HG02610 (cell line): ENCODE results near the gene DDIT3.
A peak's percentile ranks its signal among the peaks of the same experiment; 100 is the strongest.

ENCODE experiments used
- ATAC-seq: cut with Tn5 transposase; IDR thresholded peaks from one replicate; pipeline ENCODE4 v1.9.1; 2021; ENCODE audit warnings: mild to moderate bottlenecking, moderate library complexity; ENCODE audit not compliant: unreplicated experiment

DDIT3 gene

DNA sequence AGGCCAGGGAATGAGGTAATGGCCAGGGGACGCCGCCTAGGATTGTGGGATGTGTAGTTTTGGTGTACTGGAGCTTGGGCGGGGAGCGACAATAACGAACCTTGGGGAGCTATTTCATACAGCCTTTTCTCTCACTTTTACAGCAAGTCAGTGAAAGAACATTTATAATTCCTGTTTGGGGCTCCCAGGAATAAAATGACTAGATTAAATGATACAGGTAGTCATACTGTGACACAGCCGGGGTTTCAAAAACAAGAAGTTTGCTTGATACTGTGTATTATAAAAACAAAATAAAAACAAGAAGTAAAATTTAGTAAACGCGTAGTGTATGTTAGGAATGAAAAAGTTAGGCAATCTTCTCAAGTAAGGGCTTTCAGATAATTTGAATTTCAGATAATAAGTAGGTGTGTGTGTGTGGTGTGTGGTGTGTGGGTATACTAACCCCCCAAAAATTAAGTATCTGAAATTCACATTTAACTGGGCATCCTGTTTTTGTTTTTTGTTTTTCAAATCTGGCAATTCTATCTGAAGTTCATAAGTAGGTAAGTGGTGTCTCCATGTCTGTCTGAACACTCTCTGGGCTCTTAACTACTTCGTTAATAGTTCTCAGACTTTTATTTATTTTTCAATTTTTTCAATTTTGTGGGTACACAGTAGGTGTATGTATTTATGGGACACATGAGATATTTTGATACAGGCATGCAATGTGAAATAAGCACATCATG is 27.1 kb upstream of the DDIT3 start:
- ATAC-seq: no peak

DNA sequence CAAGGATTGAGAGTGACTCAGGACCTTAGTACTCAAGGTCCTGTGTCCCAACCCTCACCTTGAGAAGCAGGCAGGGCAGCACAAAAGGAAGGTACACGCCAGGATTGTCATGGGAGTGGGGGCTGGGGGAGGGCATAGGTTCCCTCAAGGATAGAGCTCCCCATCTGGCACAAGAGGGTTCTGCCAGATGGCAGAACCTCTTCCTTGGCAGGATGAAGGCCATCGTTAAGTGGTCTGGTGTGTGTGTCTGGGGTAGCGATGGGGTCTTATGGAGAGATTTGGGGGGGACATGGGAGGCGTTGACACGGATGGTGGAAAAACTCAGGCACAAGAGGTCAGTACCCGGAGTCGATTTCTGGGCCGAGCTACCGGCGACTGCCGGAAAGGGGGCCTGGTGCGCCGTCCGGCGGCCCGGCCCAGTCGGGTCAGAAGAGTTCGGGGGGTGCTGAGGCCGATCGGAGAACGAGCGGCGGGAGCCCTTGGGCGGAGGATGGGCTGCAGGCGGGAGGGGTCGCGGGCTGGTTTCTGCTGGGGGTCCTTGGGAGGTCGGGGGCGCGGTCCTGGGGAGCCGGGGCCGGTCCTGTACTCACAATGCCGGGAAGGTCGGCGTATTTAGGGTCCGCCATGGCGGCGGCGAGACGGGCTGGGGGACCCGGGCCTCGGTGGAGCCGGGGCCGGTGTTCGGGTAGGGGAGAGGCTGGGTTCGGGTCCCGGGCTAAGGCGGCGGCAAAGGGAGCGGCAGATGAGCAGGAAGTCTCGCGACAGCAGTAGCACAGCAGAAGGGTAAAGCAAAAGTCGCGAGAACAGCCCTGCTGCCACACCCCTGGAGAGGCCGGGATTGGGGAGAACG is 26.3 kb upstream of the DDIT3 start, which contains the start of gene DCTN2:
DCTN2 (minus strand) TSS at position 755 of the 850 bp plus-strand sequence; CDS start at position 626, 129 bp downstream.
- peak; percentile 97 for ATAC-seq

DNA sequence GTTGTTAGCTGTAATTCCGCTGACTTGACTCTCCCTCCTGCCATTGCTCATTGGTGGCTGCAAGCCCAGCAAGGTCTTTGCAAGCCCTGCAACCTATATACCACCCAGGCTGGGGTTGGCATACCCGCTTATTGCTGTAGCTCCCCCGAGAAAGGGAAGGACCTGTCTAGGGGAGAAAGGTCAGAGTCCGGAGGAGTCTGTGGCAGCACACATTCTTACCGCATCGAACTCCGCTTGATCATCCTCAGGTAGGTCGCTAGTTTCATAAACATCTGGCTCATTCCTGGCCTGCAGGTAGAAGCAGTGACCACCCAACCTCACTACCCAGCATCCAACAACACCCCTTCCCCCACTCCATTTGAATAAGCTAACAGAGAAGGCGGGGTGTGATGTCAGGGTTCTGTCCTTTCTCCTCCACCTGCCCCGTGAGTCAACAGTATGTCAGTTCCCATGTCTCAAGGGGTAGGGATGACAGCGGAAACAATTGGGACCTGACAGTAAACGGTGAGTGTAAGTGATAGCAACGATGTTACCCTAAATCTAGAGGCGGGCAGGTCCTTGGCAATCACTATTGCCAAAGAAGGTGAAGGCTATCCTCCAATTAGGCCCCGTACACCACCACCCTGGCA is 25.6 kb upstream of the DDIT3 start:
- no peak for ATAC-seq

DNA sequence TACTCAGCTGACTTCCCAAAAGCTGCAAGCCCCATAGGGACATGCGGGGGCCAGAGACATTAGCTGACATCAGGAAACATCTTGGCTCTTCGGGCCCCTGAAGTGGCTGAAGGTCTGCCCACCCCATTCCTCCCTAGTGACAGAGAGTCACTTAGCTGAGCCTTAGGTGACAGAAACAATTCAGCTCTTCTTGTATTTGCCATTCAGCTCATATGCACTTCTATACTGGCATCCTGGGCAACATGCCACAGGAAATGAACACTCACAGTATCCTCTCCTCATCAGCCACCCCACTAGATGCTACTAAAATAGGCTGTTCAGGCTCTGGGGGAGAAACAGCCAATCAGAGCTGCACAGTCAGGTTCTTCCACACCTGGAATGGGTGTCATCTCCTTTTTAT is 23.3 kb upstream of the DDIT3 start:
- no peak for ATAC-seq

DNA sequence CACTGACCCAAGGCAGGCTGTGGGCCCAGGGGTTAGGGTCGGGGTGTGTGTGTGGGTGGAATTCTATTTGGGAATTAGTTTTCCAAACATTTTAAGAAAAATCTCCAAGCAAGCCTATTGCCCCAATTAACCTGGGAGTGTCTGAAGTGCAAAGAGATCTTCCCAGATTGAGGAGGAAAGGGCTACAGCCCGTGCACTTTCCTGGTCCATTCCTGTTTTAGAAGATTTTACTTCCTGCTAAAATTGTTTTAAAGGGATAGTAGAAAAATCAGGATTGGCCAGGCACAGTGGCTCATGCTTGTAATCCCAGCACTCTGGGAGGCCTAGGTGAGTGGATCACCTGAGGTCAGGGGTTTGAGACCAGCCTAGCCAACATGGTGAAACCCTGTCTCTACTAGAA is 21.4 kb upstream of the DDIT3 start:
- no peak for ATAC-seq

DNA sequence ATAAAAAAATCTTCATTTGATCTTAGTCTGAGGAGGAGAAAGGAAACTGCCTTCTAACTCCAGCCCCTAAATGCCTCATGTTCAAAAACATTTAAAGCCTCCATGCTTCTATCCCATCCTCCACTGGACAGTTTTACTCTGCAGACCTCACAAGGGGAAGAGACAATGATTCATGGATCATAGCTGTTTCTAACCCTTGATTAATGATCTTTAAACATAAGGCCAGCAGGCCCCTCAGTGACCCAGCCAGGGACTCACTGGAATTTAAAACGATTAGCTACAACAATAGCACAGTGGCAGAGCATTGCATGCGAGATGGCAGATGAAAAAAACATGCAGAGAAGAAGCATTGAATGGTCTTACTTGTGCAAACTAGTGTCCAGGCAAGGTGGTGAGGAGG is 20.7 kb upstream of the DDIT3 start:
- no peak for ATAC-seq

DNA sequence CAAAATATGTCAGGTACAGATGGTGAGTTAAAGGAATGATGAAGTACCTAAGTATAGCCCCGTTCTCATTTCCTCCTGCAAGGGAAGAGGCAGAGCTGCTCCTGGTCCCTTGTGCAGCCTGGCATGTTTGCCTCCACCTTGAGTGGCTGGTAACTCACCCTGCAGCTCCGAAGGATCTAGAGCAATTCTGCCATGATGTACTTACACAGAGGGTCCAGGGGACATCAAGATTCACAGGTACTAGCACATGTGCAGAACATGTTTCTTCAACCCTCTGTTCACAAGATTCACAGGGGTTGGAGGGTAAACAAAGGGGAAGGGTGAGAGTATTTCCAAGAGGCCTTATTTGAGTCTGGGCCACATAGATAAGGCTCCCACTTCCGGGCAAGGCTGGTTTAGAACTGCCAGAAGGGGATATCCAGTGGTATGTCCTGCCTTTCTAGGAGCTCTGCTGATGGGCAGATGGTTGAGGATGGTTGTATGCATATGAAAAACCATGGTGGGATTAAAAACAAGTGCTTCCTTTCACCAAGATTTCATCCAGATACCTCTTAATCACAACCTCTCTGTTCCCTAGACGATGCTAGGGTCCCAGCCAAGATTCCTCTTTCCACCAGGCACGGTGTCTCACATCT is 18.9 kb upstream of the DDIT3 start:
- no peak for ATAC-seq

DNA sequence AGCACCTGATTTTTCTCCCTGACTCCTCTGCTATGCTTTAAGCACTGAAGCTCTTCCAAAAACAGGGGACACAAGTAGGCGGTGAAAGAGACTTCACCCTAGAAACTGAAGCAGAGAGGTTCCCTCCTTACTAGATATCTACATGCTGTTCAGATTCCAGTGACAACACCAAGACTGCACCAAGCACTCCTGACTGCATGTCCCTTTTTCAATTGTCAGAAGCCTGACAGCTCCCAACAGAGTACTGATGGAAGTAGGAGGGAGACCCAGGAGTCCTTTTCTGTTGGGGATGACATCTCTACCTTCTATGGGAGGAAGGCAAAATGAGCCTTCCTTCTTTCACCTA is 16.3 kb upstream of the DDIT3 start:
- ATAC-seq: no peak

DNA sequence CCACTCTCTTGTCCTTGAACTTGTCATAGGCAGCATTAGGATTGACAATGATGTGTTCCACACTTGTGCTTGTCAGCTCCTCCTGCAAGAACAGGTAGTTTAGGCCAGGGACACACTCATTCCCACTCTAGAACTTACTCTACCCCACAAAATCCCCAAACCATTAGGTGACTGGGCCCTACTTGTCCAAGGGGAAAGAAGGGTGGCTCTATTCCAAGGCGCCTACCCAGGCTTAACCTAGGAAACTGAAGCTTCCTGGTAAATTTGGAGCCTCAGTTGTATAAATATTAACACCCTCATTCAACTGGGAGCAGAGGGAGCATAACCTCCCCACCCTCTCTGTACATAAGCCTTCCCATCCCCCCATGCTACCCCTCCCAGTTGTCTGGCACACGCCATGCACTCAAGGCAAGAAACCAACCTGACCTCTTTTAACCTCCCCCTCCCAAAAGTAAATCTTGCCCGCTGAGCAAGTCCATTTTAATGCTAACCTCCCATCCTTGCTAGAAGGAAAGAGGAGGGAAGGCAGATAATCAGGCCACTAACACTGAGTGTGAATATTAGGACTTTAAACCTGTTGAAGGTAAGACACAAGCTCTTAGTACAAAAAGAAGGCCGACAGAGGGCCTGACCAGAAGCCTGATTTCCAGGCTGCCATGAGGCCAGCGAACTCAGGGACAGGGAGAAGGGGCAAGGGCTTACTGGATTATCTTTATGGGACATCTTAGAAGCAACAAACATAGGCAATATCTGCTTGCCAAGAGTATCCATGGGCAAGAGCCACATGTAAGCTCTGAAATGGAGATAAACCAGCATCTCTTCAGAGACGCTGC is 15.7 kb upstream of the DDIT3 start:
- no peak for ATAC-seq

DNA sequence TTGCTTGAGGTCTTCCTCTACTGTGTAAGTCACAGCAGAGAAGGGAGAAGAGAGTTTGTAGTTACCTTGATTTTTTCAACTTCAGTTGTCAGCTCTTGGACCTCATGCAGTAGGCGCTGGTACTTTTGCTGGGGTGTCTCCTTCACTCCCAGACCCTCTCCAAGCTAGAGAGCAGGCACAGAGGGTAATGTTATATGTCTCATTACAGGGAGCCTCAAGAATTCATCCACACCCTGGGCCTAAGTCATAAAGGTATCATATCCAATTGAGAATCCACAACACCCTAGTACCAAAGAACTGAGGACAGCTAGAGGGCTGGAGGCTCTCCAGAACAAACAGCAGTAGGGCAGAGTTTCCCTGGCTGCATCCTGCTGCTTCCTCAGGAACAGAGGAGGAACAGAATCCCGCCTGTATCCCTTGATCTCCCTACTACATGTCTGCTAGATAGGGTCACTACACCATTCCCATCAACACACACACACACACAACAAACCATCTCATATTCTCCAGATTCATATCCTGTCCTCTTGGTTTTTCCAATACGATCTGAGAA is 14.8 kb upstream of the DDIT3 start:
- no peak for ATAC-seq

DNA sequence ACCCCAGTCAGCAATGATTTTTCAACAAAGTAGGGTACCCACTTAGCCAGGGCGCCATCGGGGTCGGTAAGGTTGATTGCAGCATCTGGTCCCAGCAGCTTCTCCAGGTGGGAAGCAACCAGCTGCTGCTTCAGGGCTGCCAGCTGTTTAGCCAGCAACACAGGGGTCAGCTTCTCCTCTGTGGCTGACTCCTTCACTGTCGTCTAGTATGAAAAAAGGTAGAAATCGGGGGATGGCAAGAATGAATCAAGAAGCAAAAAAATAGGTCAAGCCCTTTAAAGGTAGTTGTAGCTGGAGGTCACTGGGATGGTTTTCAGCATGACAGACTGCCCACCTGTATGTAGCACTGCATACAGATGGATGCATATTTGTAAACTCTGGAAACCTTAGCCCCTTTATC is 13.9 kb upstream of the DDIT3 start:
- no peak for ATAC-seq

DNA sequence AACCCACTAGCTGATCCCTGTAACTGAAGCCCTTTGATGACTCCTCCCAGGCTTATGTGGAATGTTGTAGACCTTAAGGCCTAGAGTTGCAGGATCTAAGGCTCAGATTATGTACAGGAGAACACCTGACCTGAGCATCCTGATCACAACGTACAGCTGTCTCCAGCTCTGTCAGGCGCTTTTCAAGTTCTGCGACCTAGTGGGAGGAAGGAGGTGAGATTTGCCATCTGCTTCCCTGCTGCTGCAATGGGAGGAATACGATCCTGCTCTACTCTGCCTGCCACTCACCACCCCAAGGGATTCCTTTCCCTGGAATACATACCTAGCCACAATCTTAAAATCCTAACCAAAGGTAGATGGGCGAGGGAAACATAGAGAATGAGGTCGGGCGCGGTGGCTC is 12.8 kb upstream of the DDIT3 start:
- no peak for ATAC-seq

DNA sequence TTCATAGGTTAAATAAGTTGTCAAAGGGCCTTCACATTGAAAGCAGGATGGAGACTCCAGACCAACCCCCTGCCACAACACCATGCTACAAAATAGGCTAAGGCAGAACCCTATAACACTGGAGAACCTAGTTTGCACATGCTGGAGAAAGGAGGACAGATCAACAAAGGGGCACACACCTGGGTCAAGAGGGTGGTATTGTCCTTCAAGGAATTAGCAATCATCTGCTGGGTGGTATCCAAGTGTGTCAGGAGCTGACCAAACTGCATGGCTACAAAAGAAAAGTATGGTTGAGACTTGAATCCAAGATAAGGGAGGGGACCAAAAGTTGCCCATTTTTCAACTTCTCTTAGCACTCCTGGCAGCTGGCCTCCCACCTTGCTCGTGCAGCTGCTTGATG is 11.5 kb upstream of the DDIT3 start:
- ATAC-seq: no peak

DNA sequence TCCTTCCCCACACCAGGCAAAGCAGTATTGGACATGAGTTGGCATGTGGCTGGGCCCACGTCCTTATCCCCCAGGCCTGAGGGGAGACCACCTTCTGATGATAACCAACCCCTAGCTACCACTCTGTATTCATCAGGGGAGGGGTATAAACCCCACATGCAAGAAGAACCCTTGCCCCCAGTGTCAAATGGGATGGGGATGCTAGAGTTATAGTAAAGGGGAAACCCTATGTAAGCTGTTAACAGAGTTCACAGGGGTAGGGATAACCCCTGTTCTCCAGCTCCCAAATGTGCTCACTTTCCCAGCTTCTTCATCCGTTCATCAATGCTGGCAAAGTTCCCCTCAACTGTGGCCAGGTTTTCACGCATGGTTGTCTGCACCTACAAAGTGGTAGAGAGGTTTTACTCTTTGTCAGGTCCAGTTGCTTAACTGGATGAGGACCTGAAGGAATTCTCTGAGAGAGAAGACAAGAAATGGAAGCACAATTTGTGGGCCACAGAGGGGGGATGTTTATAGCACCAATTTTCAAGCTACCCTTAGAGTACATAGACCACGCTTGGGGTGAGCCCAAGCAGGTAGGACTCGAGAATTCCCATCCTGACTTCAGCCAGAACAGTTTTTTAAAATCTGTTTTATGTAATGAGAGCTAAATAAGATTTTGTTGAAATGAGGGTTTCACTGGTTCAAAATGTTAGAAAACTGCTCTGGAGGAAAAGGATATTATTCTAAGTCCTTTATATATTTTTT is 10.3 kb upstream of the DDIT3 start:
- no peak for ATAC-seq

DNA sequence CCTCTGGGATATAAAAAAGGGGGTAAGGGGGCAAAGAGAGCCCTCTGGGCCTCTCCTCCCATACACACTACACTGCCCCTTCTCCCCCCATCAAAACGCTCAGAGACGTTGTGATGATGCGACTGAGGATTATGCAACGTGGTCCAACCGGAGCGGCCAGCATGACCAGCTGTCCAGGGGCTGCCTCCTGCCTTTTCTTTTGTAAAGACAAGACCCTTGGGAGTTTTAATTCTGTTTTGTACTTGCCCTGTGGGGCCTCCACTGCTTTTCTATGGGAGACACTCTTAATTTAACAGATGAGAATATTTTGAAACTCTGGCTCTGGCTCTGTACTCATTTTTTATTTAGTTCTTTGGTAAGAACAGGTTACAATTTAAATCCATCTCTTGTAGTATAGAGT is 9.5 kb upstream of the DDIT3 start:
- ATAC-seq: no peak

DNA sequence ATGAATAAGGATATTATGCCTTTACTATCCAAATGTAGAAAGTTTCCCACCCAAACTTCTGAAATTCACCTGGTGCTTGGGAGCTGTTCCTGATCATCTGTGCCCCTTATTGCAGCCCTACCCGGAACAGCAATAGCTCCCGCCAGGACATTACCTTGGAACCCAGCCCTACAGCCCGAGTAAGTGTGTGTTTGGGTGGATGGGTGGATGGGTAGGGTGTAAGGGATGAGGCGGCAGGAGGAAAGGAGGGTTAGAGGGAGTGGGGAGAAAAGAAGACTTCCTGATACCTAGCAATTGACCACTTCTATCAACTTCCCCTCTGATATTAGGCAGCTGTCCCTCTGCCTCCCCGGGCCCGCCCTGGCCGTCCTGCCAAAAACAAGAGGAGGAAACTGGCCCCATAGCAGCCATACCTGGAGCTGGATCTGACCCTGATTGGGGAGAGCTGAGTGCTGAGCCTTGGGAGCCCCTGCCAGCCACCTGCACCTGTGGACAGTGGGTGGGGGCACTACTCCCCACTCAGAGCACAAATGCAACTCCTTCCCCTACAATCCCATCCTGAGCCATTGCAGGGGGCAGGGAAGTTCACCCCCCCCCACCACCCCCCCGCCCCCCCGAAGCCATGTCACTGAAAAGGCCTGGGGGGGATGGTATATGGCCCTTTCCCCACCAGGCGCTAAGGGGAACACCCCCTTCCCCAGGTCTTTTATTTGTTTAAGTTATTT is 8.7 kb upstream of the DDIT3 start:
- no peak for ATAC-seq

DNA sequence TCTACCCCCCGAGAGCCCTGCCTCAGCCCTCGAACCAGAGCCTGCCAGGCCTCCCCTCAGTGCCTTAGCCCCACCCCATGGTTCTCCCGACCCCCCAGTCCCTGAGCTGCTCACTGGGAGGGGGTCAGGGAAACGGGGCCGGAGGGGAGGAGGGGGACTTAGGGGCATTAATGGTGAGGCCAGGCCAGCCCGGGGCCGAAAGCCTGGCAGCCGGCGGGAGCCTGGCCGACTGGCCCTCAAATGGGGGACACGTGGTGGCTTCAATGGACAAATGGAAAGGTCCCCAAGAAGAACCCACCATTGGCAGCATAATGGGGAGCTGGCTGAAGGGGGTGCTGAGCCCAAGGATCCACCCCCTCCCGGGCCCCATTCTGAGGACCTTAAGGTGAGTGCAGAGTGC is 7.9 kb upstream of the DDIT3 start:
- no peak for ATAC-seq

DNA sequence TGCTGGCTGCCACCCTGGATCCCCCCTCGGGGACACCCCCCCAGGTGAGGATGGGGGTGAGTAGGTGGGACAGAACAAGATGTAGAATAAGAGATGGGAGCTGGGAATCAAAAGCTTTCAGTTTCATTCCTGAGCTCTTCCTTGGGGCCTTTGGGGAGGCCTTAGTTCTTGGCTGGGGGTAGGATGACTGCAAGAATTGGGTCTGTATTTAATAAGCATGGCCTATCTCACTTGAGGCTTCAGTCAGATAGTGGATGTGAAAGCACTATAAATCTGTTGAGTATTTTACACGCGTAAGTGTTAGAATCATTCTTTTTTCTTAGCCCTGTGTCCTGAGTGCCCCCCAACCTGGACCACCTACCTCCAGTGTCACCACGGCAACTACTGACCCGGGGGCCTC is 6.9 kb upstream of the DDIT3 start:
- ATAC-seq: no peak
